Measurements from ENCODE around the gene ACOX3. TPM values are rescaled to one million over a fixed set of nuclear protein-coding genes. Genes with fewer than 3 reads are reported as not detected.

The ACOX3 gene
- polyA plus RNA-seq, 1 donor (not counting 4 experiments of a cell fraction or from before 2014, with no cell fraction given): 6.7 TPM

DNA sequence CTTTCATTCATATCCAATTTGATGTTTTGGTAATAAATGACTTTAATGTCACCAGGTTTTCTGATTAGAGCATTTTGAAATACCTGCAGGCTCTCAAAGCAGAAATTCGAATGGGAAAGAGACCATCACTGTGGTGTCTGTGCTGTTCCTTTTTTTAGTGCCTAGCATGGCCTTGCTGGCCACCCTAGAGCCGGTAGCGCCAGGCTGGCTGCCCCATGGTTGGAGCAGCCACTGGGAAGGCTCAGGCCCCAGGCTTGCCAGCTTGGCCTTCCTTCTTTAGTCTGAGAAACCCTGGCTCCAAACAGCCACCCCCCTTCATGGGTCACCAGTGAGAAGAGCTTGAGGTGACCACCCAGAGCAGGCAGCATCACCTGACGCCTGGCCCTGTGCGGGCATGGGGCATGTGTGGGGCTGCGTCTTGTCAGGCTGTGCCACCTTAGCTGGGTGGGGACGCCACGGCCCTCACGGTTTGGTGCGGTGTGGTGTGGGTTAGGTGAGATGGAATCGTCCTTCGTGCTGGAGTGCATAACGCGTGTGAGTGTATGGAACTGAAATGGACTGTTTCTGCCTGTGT is 30.0 kb upstream of the ACOX3 start:
- DNase-seq (ENCODE audit: low read depth, low spot score) (no peak), FAIRE-seq (no peak)
- H3K9me1 ChIP-seq (ENCODE audit: control insufficient read depth, extremely low read depth, insufficient read depth, low read length): no peaks in the 10 kb centered on the region
- dilution Hi-C loops (cut with MboI; ENCODE audit: extremely low pct_ligation_motif_present, low sequenced_read_pairs): no loop called here
- no peak overlapping the region for H3K27ac ChIP-seq (ENCODE audit: control insufficient read depth, insufficient read depth, low read length)
- H3K79me2 ChIP-seq (ENCODE audit: control insufficient read depth, insufficient read depth, low read length): no peaks in the 10 kb centered on the region
- H3K27me3 ChIP-seq (ENCODE audit: control insufficient read depth, extremely low read depth, insufficient read depth, low read length): no peaks in the 10 kb centered on the region
- no peak for TF ChIP-seq EZH2 (IDR thresholded peaks at IDR 0.05; ENCODE audit: low read length)
- TF ChIP-seq CTCF (optimal IDR thresholded peaks at IDR 0.05 in 1 of 3, IDR thresholded peaks at IDR 0.05 in 1 of 3, conservative IDR thresholded peaks at IDR 0.05 in 1 of 3; ENCODE audit: extremely low read depth in 1 of 3, insufficient read depth in 2 of 3, low read length in 3 of 3): no peak
- no peaks in the 10 kb centered on the region for H3K9me3 ChIP-seq (ENCODE audit: control insufficient read depth, low read depth, low read length)
- H3K4me2 ChIP-seq (ENCODE audit: control insufficient read depth, extremely low read depth, insufficient read depth, low read depth, low read length): no peak overlapping the region
- H2AFZ ChIP-seq (ENCODE audit: control insufficient read depth, low read length): no peak overlapping the region
- no peak overlapping the region for H3K9ac ChIP-seq (ENCODE audit: control insufficient read depth, extremely low read depth, insufficient read depth, low read length)
- no peak overlapping the region for H3K4me3 ChIP-seq (ENCODE audit: control insufficient read depth in 2 of 3, extremely low read depth in 1 of 3, insufficient read depth in 2 of 3, low read depth in 1 of 3, low read length in 3 of 3)
- peaks cover 15 to 18% of the 10 kb centered on the region in 2 experiments for H3K36me3 ChIP-seq (ENCODE audit: control insufficient read depth in 2 of 2, extremely low read depth in 1 of 2, insufficient read depth in 2 of 2, low read length in 2 of 2)
- H3K4me1 ChIP-seq (ENCODE audit: control insufficient read depth, extremely low read depth, insufficient read depth, low read length): no peaks in the 10 kb centered on the region
- no peaks in the 10 kb centered on the region for H4K20me1 ChIP-seq (ENCODE audit: control insufficient read depth, extremely low read depth, insufficient read depth, low read length)

DNA sequence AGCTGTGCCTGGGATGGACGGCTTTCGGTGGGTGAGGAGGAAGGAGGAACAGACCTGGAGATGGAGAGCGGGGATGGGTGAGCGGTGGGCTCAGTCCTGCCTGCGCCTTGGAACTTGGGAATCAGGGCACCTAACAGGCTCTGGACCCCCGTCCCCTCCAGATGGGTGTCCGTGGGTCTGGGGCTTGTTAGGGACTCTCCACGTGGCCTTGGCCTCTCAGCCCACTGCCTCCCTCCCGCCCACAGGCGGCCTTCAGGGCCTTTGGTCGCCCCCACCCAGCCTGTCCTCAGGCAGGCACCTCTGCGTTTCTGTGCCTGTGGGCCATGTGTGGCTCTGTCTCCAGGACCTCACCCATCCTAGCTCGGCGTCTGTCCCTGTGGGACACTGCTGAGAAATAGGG is 29.0 kb upstream of the ACOX3 start:
- no peaks in the 10 kb centered on the region for H4K20me1 ChIP-seq (ENCODE audit: control insufficient read depth, extremely low read depth, insufficient read depth, low read length)
- no peak overlapping the region for H2AFZ ChIP-seq (ENCODE audit: control insufficient read depth, low read length)
- H3K36me3 ChIP-seq (ENCODE audit: control insufficient read depth in 2 of 2, extremely low read depth in 1 of 2, insufficient read depth in 2 of 2, low read length in 2 of 2): peaks cover 15 to 18% of the 10 kb centered on the region in 2 experiments
- FAIRE-seq: no peak
- no peak overlapping the region for H3K9ac ChIP-seq (ENCODE audit: control insufficient read depth, extremely low read depth, insufficient read depth, low read length)
- H3K9me1 ChIP-seq (ENCODE audit: control insufficient read depth, extremely low read depth, insufficient read depth, low read length): no peaks in the 10 kb centered on the region
- no peak for TF ChIP-seq CTCF (optimal IDR thresholded peaks at IDR 0.05 in 1 of 3, IDR thresholded peaks at IDR 0.05 in 1 of 3, conservative IDR thresholded peaks at IDR 0.05 in 1 of 3; ENCODE audit: extremely low read depth in 1 of 3, insufficient read depth in 2 of 3, low read length in 3 of 3)
- TF ChIP-seq EZH2 (IDR thresholded peaks at IDR 0.05; ENCODE audit: low read length): no peak
- DNase-seq (ENCODE audit: low read depth, low spot score): no peak
- dilution Hi-C loops (cut with MboI; ENCODE audit: extremely low pct_ligation_motif_present, low sequenced_read_pairs): no loop called here
- H3K9me3 ChIP-seq (ENCODE audit: control insufficient read depth, low read depth, low read length): no peaks in the 10 kb centered on the region
- H3K4me3 ChIP-seq (ENCODE audit: control insufficient read depth in 2 of 3, extremely low read depth in 1 of 3, insufficient read depth in 2 of 3, low read depth in 1 of 3, low read length in 3 of 3): no peak overlapping the region
- H3K4me1 ChIP-seq (ENCODE audit: control insufficient read depth, extremely low read depth, insufficient read depth, low read length): no peaks in the 10 kb centered on the region
- no peaks in the 10 kb centered on the region for H3K79me2 ChIP-seq (ENCODE audit: control insufficient read depth, insufficient read depth, low read length)
- H3K27me3 ChIP-seq (ENCODE audit: control insufficient read depth, extremely low read depth, insufficient read depth, low read length): no peaks in the 10 kb centered on the region
- no peak overlapping the region for H3K4me2 ChIP-seq (ENCODE audit: control insufficient read depth, extremely low read depth, insufficient read depth, low read depth, low read length)
- H3K27ac ChIP-seq (ENCODE audit: control insufficient read depth, insufficient read depth, low read length): no peak overlapping the region

Measured in keratinocyte (primary cell).